Stimulated activated CD4-positive, alpha-beta T cell treated with anti-CD3 and anti-CD28 coated beads, Interleukin-1b, Interleukin-23, amount 100 ng/mL, for 4 hours (primary cell): Measurements from ENCODE around the gene POLR2F.
"Not testable (repeated sequence)": the region's sequence is repeated elsewhere in the genome, so short reads cannot be mapped to it uniquely, and the experiment has no call there.

Experiments used
- DNase-seq, 2 donors: peaks; one replicate each; pipeline ENCODE4 v3.0.0-alpha.2; 2020; ENCODE audit warnings: low read depth in 2 of 2

POLR2F gene

DNA sequence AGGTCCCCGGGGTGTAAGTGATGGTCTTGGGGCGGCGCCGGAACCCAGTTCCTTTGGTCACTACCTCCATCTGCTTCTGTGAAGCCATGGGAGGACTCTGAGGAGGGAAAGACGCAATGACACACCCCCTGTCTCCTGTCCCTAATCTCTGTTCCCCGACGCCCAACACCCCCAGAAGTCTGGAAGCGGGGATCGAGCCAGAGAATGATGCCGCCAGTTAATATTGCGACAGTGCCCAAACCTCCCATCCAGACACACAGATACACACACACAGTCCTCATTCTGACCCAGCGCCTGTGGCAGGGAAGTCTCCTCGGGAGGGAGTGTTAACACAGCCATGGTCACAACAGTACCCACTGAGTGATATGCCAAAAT is 450 bp upstream of the POLR2F start:
- DNase-seq, result no peak

DNA sequence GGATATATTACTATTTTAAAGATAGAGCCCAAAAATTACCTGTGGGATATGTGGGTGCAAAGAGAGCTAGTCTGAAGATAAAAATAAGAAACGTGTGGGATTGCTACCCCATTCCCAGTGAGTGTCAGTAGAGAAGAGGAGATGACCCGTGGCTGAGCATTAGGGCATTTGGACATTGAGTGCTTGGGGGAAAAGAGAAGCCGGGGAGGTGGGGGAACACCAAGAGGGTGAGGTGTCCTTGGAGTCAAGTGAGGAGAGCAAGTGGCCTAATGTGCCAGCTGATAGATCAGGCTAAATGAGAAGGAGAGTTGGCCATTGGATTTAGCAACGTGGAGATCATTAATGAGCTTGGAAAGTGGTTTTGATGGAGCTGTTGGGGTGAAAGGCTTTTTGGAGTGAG is 1.2 kb downstream of the POLR2F start:
- no peak for DNase-seq

DNA sequence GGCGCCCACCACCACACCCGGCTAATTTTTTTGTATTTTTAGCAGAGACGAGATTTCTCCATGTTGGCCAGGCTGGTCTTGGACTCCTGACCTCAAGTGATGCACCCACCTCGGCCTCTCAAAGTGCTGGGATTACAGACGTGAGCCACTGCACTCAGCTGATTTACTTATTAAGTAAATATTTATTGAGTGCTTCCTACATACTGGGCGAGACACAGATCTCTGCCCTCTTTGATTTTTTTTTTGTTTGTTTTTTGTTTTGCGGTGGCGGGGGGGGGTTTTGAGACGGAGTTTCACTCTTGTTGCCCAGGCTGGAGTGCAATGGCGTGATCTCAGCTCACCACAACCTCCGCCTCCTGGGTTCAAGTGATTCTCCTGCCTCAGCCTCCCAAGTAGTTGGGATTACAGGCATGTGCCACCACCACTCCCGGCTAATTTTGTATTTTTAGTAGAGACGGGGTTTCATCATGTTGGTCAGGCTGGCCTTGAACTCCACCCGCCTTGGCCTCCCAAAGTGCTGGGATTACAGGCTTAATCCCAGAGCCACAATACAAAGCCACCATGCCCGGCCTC is 2.4 kb downstream of the POLR2F start:
- not testable (repeated sequence) for DNase-seq

DNA sequence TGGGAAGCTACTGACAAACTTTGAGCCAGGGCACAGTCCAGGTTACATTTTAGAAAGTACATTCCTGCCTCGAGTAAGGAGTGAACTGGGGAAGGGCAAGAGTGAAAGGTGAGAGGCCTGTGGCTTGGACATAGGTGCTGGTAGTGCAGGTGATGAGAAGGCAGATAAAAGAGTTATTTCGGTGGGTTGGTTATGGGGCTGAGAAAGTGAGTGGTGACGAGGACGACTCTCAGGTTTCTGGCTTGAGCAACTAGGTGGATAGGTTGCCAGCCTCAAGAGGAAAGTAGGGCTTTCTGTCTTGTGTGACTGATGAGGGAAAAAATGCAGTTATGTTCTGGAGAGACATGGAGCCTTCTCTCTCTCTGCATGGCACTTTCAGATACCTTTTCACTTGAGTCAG is 3.7 kb downstream of the POLR2F start:
- DNase-seq, result no peak

DNA sequence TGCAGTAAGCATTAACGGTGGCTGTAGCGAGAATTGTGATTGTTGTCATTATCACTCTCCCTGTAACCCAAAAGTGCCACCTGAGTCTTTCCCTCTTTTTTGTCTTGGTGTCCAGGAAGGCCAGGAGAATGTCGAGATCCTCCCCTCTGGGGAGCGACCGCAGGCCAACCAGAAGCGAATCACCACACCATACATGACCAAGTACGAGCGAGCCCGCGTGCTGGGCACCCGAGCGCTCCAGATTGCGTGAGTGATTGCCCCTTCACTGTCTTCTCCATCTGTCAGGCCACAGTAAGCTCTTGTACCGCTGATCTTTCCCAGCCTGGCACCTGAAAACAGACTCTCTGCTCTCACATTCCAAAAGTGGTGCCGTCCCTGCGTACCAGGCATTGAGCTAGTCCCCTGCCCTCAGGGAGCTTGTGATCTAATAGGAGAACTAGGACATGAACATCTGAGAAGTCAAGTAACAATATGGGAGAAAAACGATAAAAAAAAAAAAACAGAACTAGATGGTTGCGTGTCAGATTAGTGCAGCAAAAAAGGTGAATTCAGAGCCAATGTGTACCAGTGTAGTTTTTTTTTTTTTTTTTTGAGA is 5.8 kb downstream of the POLR2F start:
- no peak for DNase-seq

DNA sequence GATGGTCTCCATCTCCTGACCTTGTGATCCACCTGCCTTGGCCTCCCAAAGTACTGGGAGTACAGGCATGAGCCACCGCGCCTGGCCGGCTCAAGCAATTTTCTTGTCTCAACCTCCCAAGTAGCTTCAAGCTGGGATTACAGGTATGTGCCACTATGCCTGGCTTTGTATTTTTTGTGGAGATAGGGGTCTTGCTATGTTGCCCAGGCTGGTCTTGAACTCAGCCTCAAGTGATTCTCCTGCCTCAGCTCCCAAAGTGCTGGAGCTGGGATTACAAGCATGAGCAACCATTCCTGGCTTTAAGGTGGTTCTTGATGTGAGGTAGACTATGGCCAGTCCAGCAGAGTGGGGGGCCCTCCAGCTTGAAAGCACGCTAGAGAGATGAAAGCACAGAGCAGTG is 7.6 kb downstream of the POLR2F start:
- no peak for DNase-seq

DNA sequence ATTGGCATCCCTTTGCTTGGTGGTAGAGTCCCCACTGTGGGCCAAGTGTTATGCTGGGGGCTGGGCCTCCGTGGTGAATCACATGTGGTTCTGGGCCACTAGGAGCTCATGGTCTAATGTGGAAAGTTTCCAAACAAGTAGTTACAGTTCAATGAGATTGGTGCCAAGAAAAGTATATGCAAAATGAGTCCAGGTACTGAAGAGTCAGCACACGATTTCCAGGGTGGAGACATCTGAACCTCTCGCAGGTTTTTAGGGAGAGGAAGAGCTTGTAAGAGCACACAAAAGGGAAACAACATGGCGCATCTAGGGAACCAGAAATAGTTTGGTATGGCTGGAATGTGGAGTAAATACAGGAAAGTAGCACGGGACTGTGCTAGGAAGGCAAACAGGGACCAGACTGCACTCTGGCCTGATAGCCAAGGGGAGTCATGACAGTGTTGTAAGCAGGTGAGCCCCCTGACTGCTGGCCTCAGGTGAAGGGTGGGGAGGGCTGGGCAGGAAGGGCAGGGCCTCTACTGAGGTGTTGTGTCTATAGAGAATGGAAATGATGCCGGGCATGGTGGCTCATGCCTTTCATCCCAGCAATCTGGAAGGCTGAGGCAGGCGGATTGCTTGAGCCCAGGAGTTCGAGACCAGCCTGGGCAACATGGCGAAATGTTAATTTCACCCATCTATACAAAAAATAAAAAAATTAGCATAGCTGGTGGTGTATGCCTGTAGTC is 12.6 kb downstream of the POLR2F start:
- DNase-seq, result no peak

DNA sequence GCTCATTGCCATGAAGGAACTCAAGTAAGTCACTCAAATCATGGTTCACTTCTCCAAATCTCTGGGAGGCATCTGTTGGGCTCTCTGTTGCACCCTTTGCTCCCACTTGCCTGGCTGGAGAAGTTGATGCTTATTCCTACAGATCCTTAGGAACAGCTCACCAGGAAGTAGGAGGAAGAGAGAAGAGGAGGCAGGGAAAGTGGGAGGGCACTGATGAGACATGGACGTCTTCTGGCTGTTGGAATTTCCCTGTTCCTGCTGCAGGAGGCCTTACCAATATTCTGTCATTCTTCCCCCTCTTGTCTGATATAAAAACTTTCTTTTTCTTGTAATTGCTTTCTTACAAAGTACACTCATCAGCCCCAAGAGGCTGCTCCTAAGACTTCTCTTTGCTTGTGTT is 13.6 kb downstream of the POLR2F start:
- DNase-seq, result no peak

DNA sequence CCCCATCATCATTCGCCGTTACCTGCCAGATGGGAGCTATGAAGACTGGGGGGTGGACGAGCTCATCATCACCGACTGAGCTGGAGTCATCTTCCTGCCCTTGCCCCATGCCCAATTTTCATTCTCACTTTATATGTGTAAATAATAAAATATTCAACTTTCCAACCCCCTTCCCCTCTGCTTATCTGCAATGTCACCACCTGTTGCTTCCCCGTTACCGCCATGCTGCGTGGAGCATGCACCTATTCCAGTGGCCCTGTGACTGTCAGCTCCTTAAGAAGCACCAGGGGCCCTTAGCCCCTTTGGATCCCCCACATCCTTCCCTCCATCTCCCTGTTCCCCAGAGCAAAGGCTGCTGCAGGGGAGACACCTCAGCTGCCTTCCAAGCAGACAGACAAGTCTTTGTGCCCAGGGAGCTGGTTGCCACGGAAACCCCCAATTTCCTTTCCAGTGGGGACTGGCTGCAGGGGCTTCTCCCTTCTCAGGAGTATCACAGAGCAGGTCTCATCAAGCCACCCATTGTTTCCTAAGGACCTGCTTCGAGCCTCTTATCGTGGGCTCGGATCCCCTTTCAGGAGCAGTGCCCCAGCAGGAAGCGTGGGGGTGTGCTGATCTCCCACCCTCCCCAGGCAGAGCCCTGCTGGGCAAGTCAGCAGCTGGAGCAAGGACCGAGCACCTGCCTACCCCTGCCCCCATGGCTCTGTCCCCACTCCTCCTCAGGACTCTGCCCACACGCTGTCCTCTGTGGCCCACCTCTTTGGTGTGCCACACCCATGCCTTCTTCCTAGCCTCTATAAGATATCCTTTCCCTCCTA is 14.3 kb downstream of the POLR2F start:
- DNase-seq, result no peak

DNA sequence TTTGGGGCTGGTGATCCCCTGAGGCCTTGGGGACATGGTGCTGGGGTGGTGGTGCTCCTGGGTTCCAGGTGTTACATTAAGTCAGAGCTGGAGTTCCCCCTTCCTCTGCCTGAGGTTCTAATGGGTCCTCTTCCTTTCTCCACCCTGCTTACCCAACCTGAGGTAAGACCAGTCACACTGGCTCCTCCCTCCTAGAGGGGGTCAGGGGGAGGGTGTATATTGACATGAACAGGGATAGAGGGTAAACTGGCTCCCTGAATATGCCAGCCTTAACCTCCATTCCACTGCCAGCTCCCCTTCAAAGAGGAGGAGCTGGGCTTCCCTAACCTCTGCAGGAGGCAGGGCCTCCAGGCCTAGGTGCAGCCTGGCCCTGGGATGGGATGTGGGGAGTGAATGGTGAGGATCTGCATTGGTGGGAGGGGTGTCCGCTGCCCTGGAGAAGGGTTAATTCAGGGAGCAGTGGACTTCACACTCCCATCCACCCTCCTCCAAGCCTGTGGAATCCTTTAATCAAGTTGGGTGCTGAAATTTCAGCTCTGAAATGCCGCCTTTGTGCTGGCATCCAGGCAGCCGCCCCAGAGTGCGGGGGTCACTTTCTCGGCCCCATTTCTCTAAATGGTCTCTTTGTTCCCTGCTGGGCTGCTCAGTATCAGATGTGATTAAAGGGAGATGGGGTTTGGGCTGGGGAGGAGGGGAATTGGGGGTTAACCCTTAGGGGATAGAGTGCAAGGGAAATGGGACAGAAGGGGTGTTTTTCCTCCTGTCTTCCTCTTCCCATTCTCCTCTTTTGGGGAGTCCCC is 15.2 kb downstream of the POLR2F start:
- no peak for DNase-seq

DNA sequence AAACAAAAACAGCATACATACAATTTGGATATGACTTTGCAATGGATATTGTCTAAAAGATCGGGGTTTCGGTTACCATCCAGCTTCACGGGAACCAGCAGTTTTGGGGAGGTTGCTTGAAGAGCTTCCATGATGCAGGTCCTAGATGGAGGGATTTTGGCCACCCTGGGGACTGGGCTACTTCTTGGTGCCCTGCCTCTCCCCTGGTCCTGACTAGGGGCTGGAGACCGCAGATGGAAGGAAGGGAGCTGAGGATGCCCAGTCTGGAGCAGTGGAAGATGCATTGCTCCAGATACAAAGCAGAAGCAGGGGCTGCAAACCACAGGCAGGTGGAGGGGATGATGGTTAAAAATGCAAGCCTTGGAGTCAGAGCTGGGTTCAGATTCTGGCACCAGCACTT is 17.4 kb downstream of the POLR2F start:
- DNase-seq, result no peak

DNA sequence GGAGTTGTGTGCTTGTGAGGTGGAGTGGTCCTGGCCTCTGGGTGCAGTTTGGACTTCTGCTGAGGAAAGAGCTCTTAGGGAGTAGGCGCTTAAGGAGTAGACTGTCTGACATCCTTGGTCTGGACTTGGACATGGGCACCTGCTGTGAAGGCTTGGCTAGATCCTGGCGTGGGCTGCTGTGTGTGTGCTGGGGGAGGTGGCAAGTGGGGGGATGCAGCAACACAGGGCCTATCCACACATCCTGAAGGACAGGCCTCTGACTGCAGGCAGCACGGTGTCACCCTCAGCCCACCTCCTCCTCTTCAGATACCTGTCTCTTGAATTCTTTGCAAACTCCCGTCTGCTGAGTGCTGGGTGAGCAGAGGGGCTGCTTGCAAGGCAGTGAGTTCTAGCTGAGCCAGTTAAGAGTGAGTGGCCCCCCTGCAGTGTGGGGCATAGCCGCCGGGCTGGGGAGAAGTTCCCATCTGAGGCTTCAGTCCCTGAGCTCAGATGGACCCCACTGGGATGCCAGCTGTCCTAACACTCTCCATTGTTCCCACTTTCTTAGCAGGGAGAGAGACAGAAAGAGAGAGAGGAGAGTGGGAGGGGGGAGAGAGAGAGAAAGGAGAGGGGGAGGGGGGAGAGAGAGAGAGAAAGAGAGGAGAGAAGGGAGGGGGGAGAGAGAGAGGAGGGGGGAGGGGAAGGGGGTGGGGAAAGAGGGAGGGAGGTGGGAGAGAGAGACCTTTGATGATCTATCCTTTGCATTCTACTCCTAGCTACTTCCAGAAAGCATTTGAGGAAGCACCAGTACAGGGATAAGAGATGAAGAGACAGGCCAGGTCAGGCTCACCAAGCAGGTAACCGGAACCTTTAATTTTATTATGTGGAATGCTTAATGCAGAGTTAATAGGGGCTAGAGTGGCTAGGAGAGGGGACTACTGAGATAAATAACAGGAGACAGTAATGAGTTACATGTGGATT is 18.3 kb downstream of the POLR2F start:
- DNase-seq, result no peak

DNA sequence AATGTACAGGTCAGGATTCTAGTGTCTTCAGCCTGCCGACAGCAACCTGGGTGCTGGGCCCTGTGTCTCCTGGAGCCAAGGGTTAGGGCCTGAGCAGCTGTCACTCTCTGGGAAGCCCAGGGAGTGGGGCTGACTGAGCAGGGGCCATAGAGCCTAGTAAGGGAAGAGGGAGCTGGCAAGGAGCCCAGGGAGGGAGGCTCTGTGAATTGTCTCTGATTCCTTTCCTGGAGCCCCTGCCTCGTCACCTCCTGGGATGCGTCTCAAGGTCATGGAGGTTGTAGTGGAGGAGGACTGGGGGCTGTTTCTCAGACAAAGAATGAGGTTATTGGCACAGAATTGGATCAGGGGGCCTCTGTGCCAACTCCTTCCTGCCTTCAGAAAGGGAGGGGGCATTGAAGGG is 19.0 kb downstream of the POLR2F start:
- DNase-seq, result no peak

DNA sequence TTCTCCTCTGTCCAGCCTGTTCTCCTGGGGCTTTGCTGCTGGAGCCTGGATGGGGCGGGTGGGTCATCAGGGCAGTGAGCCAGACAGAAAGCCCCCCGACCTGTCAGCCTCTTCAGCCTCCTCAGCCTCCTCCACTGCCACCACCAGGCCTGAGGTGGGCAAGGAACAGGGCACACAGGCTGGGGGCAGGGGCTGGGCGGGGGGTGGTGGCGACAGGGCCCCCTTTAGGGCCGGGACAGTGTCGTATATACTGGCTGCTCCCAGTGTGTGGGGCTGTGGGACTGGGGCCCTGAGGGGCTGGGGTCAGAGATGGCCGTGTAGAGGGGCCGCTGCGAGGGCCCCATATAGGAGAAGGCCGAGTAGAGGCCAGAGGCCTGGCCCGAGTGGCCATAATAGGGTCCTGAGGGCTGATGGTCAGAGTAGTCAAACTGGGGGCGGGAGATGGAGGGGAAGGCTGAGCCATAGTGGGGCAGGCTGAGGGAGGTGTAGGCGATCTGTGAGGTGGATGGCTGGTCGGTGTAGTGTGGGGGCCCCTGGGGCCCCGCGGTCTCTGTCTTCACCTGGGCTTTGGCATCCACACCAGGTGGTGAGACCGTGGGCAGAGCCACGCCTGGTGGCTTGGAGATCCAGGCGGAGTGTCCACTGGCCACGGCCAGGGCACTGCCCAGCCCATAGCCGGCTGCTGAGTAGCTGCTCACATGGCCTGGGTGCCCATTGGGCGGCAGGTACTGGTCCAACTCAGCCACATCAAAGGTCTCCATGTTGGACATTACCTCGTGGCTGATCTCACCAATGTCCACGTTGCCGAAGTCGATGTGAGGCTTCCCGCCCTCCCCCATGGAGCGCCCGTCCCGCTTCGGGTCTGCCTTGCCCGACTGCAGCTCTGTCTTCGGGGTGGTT is 20.0 kb downstream of the POLR2F start:
- no peak for DNase-seq

DNA sequence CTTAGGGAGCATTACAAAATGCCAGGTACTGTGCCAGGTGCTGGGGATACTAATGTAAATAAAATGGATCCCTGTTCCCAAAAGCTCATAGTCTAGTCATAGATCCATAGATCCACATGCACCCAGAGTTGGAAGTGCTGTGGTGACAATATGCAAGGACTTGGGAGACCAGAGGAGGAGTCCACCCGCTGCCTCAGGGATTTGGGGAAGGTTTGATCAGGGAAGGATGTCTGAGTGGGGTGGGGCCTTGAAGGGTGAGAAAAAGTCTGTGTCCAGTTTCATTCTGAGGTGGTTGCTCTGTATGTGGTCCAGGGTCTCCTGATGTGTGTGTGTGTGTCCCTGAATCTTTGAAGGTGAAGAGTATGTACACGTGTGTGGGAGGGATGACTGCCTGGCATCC is 21.7 kb downstream of the POLR2F start:
- no peak for DNase-seq

DNA sequence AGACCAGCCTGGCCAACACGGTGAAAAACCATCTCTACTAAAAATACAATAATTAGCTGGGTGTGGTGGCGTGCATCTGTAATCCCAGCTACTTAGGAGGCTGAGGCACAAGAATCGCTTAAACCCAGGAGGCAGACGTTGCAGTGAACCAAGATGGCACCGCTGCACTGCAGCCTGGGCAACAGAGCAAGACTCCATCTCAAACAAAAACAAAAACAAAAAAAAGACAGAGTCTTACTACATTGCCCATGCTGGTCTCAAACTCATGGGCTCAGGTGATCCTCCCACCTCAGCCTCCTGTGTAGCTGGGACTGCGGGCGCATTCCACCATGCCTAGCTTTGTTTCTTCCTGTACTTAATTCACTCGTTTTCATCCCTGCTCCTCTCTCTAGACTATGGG is 22.5 kb downstream of the POLR2F start:
- DNase-seq, result not testable (repeated sequence)

DNA sequence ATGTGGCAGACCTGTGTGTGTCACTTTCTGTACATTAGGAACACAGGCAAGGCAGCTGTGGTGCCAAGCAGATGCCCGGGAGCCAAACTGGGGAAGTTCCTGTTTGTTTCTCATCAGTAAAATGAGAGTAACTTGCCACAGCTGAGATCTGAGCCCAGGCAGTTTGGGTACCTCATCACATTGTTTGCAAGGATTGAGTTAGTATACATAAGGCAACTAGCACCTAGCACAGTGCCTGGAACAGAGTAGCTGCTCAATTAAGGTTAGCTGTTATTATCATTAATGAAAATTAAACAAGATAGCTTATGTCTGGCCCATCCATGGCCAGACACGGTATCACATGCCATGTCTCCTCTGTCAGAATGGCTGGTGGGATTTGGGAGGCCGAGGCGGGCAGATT is 23.0 kb downstream of the POLR2F start:
- no peak for DNase-seq

DNA sequence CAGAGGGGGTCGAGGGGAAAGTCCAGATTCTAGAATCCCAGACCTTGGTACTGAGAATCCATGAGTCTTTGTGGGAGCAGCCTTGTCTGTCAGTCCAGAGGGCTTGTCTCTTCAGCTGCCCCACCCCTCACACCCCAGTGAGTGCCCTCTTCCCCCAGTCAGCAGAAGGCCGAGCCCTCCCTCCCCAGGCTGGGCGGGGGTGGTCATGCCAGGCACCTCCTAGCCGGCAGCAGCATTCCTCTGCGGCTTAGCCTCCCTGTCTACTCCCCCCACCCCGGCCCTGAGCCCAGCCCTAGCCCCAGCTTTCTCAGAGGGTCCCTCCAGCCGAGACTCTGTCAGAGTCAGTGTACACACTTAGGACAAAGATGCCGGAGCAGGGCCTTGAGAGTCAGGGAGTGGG is 26.3 kb downstream of the POLR2F start:
- DNase-seq, result no peak

DNA sequence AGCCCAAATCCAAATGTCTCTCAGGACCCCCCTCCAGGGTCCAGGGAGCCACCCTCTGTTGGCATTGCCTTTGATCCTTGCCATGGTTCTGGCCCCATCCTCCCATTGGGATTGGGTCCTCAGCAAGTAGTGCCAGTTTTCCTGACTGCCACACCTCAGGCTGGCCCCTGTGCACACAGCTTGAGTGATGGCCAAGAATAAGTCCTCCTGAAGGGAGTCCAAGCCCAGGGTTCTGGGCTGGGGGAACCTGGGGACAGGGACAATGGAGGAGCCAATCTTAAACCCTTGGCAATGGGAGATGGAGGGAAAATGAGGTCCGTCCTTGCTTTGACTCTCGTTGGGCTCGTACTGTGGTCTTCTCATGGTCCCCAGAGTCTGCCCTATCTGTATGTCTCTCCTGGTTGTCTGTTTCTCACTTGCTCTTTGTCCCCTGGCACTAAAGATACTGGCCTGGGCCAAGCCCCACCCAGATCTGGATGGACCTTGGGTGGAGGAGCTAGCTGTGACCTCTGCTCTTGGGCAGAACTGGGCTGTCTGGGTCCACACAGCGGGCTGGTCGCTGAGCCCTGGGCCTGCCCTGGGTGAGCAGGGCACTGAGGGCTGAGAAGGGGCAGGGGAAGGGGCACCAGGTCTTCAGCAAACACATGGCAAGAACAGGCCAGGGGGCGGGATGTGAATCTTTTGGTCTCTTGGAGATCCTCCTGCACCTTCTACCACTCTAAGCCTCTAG is 27.9 kb downstream of the POLR2F start:
- no peak for DNase-seq
